HUES6 (cell line): ENCODE data around the gene ZNF385B.

Experiments used
- H3K27ac ChIP-seq: 2 replicates; pipeline ENCODE4 v1.7.0; 2013; ENCODE audit warnings: low read depth, mild to moderate bottlenecking, low read length, inconsistent platforms
- H3K27me3 ChIP-seq: 2 replicates; pipeline ENCODE4 v1.6.1; 2013; ENCODE audit warnings: low read length; ENCODE audit not compliant: control insufficient read depth, insufficient read depth
- H3K36me3 ChIP-seq: 2 replicates; pipeline ENCODE4 v1.6.1; 2013; ENCODE audit warnings: low read length; ENCODE audit not compliant: control insufficient read depth, insufficient read depth
- H3K4me1 ChIP-seq: 2 replicates; pipeline ENCODE4 v1.6.1; 2013; ENCODE audit warnings: low read length; ENCODE audit not compliant: control insufficient read depth, insufficient read depth
- H3K4me3 ChIP-seq: 2 replicates; pipeline ENCODE4 v1.5.1; 2013; ENCODE audit warnings: low read depth, low read length
- H3K9ac ChIP-seq: one replicate; pipeline ENCODE4 v1.6.1; 2013; ENCODE audit warnings: mild to moderate bottlenecking, low read length
- H3K9me3 ChIP-seq: 2 replicates; pipeline ENCODE4 v1.6.1; 2013; ENCODE audit warnings: low read depth, low read length; ENCODE audit not compliant: control insufficient read depth, insufficient read depth

ZNF385B gene

DNA sequence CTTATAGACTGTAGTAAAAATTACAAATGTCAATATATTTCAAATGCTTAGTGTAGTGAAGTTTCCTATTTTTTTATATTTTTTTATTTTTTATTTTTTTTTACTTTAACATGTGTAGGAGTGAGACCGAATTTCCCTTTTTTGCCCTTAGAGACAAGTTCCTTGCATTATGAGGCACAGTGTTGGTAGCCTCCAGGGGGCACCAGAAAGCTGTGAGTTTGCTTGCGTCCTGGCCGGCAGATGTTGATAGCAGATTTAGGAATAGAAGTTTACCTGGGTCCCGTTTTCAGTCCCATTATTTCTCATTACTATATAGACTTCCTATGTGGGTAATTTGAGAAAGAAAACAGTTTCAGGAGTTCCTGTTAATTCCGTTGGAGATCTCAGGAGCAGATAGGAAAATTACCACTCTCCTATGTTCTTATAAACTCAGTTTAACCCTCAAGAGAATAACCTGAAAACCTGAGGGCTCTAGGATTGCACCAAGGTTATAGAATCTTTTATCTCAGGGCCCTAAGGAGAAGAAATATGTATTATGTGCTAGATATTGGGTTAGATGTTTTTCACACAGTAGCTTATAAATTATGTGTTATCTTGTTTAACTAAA is 439.3 kb downstream of the ZNF385B start:
- H3K9me3 ChIP-seq, result no peaks in the 10 kb centered on the region
- H3K27me3 ChIP-seq, result no peaks in the 10 kb centered on the region
- H3K9ac ChIP-seq, result no peak overlapping the region
- H3K36me3 ChIP-seq, result no peaks in the 10 kb centered on the region
- H3K27ac ChIP-seq, result no peak overlapping the region
- no peak overlapping the region for H3K4me3 ChIP-seq
- no peaks in the 10 kb centered on the region for H3K4me1 ChIP-seq

DNA sequence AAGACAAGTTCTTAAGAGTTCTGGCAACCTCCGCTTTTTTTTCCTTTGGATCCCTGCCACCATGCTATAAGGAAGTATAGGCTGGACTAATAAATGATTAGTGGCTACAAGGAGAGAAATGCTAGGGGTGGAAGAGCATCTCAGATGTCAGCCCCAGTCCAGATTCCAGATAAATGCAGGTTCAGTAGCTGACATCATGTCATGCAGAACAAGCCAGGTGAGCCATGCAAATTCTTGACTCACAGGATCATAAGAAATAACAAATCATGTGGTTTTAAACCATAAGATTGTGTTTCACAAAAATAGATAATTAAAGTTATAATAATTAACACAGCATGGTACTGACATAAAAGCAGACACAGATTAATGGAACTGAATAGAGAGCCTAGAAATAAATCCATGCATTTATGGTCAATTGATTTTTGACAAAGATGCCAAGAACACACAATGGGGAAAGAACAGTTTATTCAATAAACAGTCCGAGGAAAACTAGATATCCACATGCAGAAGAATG is 443.9 kb downstream of the ZNF385B start:
- Histone ChIP-seq H3K36me3 (no peaks in the 10 kb centered on the region), H3K27me3 (no peaks in the 10 kb centered on the region), H3K9ac (no peak overlapping the region), H3K9me3 (0 out of 2 replicates have a peak, but pooled peaks cover 3% of the 10 kb centered on the region), H3K4me1 (no peaks in the 10 kb centered on the region), H3K27ac (no peak overlapping the region), H3K4me3 (no peak overlapping the region)

GRCh38 chr2:179412112-179412511 is 449.3 kb downstream of the ZNF385B start:
- no peaks in the 10 kb centered on the region for H3K36me3 ChIP-seq
- no peak overlapping the region for H3K27ac ChIP-seq
- H3K4me1 ChIP-seq, result no peaks in the 10 kb centered on the region

GRCh38 chr2:179410552-179411356 is 450.7 kb downstream of the ZNF385B start:
- H3K4me3 ChIP-seq, result no peak overlapping the region

More at GRCh38 chr2:179412112-179412511, 449.3 kb downstream of the ZNF385B start:
- Histone ChIP-seq H3K9ac (no peak overlapping the region), H3K4me3 (no peak overlapping the region), H3K27me3 (no peaks in the 10 kb centered on the region), H3K9me3 (0 out of 2 replicates have a peak, but pooled peaks cover 3% of the 10 kb centered on the region)

DNA sequence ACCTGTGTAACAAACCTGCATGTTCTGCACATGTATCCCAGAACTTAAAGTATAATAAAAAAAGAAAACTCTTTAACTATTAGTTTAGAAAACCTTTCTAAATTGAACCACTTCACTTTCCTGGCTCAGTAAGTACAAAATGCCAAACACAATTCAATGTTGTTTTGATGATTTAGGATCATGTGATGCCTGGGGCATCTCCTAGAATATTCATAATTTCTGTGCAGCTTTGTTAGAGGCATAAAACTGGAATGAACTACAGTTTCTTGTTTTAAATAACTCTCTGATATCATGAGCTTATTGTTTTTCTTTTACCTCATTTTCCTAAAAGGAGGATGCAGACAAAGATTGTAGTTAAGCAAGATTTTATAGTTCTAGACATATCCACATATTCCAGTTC is 457.8 kb downstream of the ZNF385B start:
- no peaks in the 10 kb centered on the region for H3K9me3 ChIP-seq
- no peaks in the 10 kb centered on the region for H3K27me3 ChIP-seq
- H3K4me1 ChIP-seq, result no peaks in the 10 kb centered on the region
- no peak overlapping the region for H3K4me3 ChIP-seq
- H3K9ac ChIP-seq, result no peak overlapping the region
- H3K36me3 ChIP-seq, result no peaks in the 10 kb centered on the region
- H3K27ac ChIP-seq, result no peak overlapping the region

More at GRCh38 chr2:179410552-179411356, 450.7 kb downstream of the ZNF385B start:
- Histone ChIP-seq H3K27ac (no peak overlapping the region), H3K36me3 (no peaks in the 10 kb centered on the region), H3K9ac (no peak overlapping the region), H3K4me1 (no peaks in the 10 kb centered on the region), H3K9me3 (no peaks in the 10 kb centered on the region), H3K27me3 (no peaks in the 10 kb centered on the region)

DNA sequence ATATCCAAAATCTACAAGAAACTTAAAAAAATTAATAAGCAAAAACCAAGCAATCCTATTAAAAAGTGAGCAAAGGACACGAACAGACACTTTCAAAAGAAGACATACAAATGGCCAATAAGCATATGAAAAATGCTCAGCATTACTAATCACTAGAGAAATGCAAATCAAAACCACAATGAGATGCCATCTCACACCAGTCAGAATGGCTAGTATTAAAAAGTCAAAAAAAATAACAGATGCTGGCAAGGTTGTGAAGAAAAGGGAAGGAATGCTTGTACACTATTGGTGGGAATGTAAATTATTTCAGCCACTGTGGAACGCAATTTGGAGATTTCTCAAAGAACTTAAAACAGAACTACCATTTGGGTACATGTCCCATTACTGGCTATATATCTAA is 467.9 kb downstream of the ZNF385B start:
- no peak overlapping the region for H3K4me3 ChIP-seq
- no peak overlapping the region for H3K9ac ChIP-seq
- H3K36me3 ChIP-seq, result no peaks in the 10 kb centered on the region
- no peaks in the 10 kb centered on the region for H3K4me1 ChIP-seq
- no peak overlapping the region for H3K27ac ChIP-seq
- H3K27me3 ChIP-seq, result no peaks in the 10 kb centered on the region
- peaks cover 5% of the 10 kb centered on the region; the same call in 1 of the 2 replicates for H3K9me3 ChIP-seq
